Posterior cingulate gyrus (tissue), 11 donors: ENCODE data around the gene MPZL1.
"Not testable (repeated sequence)": the region's sequence is repeated elsewhere in the genome, so short reads cannot be mapped to it uniquely, and the experiment has no call there.

Experiments used
- DNase-seq, 10 donors: peaks; one replicate each; pipeline versions ENCODE4 v3.0.0 to v3.0.0-alpha.2; 2020 to 2021; ENCODE audit warnings: mixed read lengths in 3 of 10
- intact Hi-C: fragments of 100-400 bp; cut with DNase I; formaldehyde crosslinking; loops from one replicate; pipeline ENCODE4 v1.15.1; 2023

MPZL1 gene

GRCh38 chr1:167799747-167800146 lies 78.0 kb downstream of the MPZL1 start:
- intact Hi-C loops, result no loop called here

GRCh38 chr1:167800251-167800650 lies 78.5 kb downstream of the MPZL1 start:
- intact Hi-C loops, result no loop called here
- DNase-seq, result no peak

More at GRCh38 chr1:167799747-167800146, 78.0 kb downstream of the MPZL1 start:
- DNase-seq, result no peak

- intact Hi-C loops, result no loop called here
Observed at GRCh38 chr1:167802235-167802634, 80.5 kb downstream of the MPZL1 start.

GRCh38 chr1:167803358-167804207 lies 81.8 kb downstream of the MPZL1 start:
- intact Hi-C loops, result loop anchor here (1.0 kb wide), 1 partner anchor 82 kb away; the partner anchor contains the start of gene MPZL1
- peak; percentile 66 to 97 (median 88) for DNase-seq

More at GRCh38 chr1:167802235-167802634, 80.5 kb downstream of the MPZL1 start:
- DNase-seq, result no peak

DNA sequence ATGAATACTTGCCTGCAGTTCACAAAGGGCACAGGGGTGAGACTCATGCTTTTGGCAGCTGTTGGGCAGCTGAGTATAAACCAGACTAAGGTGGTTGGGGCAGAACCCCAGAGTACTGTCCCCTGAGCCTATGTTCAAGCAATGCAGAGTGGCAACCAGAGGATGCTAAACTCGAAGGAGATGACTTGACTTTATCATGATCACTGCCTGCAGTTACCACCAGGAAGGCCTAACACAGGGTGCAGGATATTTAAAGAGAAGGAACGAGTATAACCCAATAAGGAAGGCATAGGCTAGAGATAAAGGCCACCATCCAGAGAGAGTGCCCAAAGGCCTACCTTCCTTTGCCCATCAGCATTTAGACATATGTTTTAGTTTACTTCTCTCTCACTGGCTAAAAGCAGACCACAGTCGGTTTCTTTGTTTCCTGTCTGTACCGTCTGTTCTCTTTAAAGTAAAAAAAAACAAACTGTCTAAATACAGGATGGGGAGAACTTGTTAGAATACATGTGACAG lies 83.3 kb downstream of the MPZL1 start:
- DNase-seq, result no peak
- intact Hi-C loops, result no loop called here

DNA sequence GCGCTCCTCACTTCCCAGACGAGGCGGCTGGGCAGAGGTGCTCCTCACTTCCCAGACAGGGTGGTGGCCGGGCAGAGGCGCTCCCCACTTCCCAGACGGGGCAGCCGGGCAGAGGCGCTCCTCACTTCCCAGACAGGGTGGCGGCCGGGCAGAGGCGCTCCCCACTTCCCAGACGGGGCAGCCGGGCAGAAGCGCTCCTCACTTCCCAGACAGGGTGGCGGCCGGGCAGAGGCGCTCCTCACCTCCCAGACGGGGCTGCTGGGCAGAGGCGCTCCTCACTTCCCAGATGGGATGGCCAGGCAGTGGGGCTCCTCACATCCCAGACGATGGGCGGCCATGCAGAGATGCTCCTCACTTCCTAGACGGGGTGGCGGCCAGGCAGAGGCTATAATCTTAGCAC lies 84.5 kb downstream of the MPZL1 start:
- DNase-seq, intact Hi-C loops: not testable (repeated sequence)

- intact Hi-C loops, DNase-seq: not testable (repeated sequence)
Observed at GRCh38 chr1:167806676-167807075, 84.9 kb downstream of the MPZL1 start.

- no peak for DNase-seq
- intact Hi-C loops, result no loop called here
Observed at GRCh38 chr1:167808104-167808503, 86.3 kb downstream of the MPZL1 start.

DNA sequence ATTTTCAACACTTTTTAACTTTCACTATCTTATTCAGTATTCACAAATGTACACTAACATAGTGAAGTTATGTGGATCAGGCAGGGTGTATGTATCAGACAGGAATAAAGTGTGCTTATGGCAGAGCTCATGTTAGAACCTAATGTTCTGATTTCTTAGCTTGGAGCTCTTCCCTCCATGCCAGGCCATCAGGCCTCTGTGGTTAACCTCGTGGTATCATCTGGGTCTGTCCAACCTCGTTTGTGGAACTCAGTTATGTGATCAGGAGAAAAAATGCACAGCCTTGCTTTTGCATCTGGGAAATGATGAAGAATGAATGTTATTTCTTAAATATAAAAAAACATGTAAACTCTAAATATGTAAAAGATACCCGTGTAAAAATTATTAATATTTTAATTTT lies 86.9 kb downstream of the MPZL1 start:
- no peak for DNase-seq
- intact Hi-C loops, result no loop called here

DNA sequence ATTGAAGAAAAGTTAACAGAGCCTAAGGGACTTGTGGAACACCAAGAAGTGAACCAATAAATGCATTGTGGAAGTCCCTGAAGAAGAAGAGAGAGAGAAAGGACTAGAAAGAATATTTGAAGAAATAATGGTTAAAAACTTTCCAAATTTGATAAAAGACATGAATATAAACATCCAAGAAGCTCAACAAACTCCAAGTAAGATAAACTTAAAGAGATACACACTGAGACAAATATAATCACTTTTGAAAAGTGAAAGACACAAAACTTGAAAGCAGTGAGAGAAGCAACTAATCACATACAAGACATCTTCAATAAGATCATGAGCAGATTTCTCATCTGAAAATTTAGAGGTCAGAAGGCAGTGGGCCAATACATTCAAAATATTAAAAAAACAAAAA lies 91.2 kb downstream of the MPZL1 start:
- intact Hi-C loops, result loop anchor here (10.0 kb wide), 1 partner anchor 122 kb away; the partner anchor contains the start of genes DCAF6 and MPC2
- no peak for DNase-seq

DNA sequence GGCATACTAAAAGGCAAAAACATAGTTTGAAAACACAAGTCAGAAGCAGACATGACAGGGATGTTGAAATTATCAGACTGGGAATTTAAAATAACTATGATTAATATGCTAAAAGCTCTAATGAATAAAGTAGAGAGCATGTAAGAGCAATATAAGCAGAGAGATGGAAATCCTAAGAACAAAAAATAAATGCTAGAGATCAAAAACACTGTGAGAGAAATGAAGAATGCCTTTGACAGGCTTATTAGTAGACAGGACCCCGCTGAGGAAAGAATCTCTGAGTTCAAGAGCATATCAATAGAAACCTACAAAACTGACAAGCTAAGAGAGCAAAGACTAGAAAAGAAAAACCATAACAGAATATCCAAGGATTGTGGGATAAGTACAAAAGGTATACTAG lies 93.9 kb downstream of the MPZL1 start:
- intact Hi-C loops, result loop anchor here (10.0 kb wide), 1 partner anchor 119 kb away; the partner anchor contains the start of genes DCAF6 and MPC2
- DNase-seq, result no peak

DNA sequence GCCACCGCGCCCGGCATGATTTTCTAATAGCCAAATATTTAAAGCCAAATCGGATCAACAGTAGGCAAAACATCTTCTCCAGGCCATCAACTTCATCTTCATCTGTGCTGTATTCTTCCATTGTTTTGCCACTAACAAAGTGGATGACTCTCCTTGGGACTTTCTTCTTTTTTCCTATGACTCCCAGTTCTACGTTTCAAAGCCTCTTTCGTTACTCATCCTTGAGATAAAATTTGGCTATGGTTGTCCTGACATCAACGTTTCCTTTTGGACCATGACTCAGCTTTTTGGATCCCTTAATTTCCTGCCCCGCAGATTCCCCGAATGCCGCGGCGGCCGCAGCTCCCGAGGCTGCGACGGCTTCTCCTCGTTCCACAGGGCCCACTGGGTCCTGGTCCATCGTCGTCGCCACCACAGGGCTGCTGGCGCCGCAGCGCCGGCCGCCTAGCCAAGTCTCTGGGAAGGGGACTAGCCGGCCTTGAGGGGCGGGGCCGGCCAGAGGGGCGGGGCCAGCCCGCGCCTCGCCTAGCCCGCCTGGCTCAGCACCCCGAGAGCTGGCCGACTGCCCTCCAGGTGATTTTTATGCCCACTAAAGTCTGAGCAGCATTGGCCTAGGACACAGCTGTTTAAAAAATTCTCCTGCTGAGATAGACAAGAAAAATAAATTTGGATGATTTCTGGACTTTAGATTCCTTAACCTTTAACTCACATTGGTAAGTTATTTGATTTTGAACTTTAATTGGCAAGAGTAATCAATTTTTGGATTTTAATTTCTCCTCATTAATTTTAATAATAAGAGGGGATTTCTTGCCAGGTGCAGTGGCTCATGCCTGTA lies 98.3 kb downstream of the MPZL1 start:
- DNase-seq, result peak; percentile 20 to 94 (median 52)
- intact Hi-C loops, result loop anchor here (10.0 kb wide), 1 partner anchor 115 kb away; the partner anchor contains the start of genes DCAF6 and MPC2

DNA sequence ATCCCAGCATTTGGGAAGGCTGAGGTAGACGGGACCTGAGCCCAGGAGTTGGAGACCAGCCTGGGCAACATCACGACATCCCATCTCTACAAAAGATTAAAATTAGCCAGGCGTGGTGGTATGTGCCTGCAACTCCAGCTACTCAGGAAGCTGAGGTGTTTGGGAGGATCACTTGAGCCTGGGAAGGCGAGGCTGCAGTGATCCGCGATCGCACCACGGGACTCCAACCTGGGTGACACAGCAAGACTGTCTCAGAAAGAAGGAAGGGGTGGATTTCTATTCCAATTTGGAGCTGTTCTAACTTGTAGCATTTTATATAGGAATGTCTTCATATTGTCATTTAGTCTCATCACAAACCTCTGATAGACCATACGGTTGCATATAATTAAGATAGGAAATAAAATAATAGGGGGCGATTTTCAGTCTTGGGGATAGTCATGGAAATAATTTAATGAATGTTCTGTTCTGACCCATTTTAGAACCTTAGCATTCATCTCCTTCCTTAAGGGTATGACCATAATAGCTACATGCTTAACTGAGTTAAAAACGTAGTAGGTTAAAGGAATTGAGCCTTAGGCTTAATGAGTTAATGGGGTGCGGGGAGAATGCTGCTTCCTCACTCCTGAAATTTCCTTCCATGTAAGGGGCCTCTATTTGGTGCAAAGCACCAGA lies 99.0 kb downstream of the MPZL1 start:
- no peak for DNase-seq
- intact Hi-C loops, result no loop called here

DNA sequence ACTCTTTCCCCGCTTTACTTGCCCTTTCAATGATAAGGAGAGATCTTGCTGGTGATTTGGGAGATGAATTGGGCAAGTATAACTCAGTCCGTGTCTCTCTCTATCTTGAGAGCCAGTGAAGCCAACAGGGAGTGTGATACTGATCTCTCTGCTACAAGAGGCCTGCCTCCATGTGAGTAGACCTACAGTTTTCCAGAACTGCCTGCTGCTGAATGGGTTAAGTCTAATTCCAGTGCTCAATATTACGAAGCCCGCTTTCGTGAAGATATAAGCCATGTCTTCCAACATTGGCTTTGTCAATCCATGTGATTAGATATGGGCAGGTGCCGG lies 99.5 kb downstream of the MPZL1 start:
- intact Hi-C loops, result no loop called here

GRCh38 chr1:167821969-167822685 lies 100.3 kb downstream of the MPZL1 start:
- intact Hi-C loops, result no loop called here
- no peak for DNase-seq

More for the DNA sequence above, 99.5 kb downstream of the MPZL1 start:
- no peak for DNase-seq

- intact Hi-C loops, result no loop called here
Observed at GRCh38 chr1:167824163-167824794, 102.5 kb downstream of the MPZL1 start.

DNA sequence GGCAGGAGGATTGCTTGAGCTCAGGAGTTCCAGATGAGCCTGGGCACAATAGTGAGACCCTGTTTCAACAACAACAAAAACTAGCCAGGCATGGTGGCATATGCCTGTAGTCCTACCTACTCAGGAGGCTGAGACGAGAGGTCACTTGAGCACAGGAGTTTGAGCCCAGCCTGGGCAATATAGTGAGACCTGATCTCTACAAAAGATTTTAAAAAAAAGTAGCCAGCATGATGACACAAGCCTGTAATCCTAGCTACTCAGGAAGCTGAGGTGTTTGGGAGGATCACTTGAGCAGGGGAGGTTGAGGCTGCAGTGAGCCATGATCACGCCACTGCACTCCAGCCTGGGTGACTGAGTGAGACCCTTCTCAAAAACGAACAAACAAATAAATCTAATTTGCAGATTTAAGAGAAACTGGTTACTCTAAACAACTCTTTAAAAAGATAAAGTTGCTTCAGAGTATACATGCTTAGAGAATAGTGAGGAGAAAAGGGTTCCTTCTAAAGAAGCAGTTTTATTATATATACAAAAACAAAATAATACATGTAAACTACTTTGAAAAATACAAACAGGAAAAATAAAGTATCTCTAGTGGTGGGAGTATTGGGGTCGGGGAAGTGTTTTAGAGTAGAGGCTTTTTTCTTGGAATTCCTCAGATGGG lies 103.8 kb downstream of the MPZL1 start:
- no peak for DNase-seq
- intact Hi-C loops, result no loop called here

More at GRCh38 chr1:167824163-167824794, 102.5 kb downstream of the MPZL1 start:
- DNase-seq, result no peak

DNA sequence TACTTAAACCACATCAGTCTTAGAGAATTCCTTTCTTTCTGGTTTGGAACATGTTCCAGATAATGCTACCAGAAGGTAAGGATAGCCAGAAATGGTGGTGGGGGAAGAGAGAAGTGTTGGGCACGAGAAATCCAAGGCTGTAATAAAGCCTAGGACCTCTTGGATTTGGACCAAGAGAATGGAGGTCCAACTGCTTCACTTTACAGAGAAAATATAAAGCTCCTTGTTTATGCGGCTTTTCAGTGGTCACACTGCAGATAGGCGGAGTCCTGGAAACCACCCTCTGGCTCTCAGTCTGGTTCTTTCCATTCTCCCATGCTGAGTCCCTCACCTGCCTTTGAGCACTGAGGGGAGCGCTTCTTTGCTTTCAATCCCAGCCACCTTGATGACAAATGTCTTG lies 104.3 kb downstream of the MPZL1 start:
- DNase-seq, result no peak
- intact Hi-C loops, result no loop called here

GRCh38 chr1:167829868-167830267 lies 108.1 kb downstream of the MPZL1 start:
- DNase-seq, result no peak
- intact Hi-C loops, result no loop called here
